HG03097 (cell line): Measurements from ENCODE around the gene NPTN.
A peak's percentile ranks its signal among the peaks of the same experiment; 100 is the strongest.
"Not testable (repeated sequence)": the region's sequence is repeated elsewhere in the genome, so short reads cannot be mapped to it uniquely, and the experiment has no call there.

ENCODE experiments used
- ATAC-seq: cut with Tn5 transposase; IDR thresholded peaks from one replicate; pipeline ENCODE4 v1.9.1; 2021; ENCODE audit not compliant: unreplicated experiment, low FRiP score

NPTN gene

DNA sequence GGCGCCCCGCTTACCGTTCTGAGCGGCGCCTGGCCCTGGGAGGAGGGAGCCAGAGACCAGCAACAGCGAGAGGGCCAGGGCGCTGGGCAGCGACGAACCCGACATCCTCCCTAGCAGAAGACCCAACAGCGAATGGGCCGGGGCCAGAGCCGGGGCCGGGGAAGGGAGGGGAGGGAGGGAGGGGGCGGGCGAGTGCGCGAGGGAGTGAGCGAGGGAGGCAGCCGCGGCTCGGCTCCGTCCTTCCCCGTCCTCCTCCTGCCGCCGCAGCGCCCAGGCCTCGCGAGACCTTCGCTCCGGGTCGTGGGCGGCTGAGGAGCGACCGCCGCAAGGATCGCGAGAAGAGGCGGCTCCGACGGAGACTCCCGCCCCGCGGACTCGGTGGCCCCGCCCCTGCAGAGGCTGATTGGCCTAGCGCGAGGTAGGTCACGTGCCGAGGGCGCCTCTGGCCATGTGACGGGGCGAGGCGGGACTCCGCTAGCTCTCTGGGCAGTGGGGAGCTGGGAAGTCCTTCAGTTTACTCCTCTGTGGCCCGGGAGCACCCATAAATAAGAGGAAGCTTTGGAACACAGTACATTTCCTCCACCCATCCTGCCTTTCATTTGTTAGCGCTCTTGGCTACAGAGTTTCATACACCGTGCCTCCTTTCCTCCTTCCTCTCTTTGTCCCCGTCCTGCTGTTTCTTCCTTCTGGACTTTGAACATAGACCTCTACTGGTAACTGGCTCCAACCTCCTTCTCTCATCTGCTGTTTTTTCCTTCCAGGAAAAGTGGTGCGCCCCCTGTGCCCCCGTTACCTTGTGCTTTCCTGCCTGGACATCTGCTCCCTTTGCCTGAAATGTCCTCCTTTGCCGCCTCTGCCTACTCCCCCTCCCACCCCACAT lies at the start of gene NPTN:
Gene NPTN (minus strand): TSS at position 279 of the 880 bp plus-strand sequence. CDS start 174 bp downstream, at position 105.
- ATAC-seq: peak; percentile 91

DNA sequence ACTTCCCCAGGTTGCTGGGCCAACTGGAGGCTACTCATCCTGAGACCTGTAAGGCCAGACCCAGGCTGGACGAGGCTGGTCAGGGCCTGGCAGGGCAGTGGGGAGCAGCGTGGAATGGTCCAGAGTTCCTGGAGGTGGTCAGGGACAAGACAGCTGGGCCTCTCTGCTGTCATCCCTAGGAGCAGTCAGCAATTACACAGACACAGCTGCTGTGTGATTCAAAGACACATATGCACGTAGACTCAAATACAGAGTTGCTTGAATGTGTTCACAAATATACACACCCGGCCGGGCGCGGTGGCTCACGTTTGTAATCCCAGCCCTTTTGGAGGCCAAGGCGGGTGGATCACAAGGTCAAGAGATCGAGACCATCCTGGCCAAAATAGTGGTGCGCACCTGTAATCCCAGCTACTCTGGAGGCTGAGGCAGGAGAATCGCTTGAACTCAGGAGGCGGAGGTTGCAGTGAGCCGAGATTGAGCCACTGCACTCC lies 49.5 kb upstream of the NPTN start:
- ATAC-seq: no peak

DNA sequence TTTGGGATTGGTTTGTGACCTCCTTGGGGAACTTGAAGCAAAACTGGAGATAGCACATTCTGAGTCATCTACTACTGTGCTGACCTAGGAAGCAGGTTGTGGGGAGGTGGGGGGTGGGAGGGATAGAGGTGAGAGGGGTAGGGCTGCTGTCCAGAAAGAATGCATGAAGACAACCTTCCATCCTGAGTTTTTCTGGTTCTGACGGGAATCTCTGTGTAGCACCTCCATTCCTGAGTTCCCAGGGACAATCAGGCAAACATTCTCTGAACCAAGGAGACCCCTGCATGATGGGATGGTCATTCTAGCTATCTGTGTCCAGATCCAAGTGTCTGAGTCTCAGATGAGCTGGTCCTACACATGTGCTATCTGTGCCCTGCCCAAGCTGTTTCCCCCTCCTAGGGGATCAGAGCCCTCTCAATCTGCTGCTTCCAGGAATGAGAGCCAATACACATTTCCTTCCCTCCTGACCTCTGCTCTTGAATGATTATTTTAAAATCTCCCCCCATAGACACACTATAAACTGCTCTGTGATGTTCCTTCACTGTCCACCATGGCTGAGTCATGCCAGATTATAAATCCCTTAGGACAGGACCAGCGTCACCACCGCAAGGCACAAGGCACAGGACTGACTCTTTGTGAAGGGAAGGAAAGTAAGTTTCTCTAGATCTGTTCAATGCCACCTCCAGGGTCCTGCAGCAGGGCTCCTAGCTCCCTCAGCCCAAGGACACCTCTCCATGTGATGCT lies 48.8 kb upstream of the NPTN start:
- ATAC-seq: no peak

DNA sequence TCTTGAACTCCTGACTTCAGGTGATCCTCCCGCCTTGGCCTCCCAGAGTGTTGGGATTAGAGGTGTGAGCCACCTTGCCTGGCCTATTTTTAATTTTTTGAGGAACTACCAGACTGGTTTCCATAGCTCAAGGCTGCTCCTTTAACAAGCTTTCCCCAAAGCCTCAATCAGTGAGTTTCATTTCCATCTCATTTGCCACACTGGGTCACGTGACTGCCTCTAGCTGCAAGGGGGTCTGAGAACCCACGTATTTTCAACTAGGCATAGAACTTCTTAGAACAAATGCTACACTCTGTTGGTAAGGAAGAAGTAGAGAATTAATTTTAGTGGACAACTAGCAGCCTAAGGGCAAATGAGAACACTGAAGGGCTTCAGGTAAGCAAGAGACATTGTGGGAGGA lies 47.9 kb upstream of the NPTN start:
- no peak for ATAC-seq

DNA sequence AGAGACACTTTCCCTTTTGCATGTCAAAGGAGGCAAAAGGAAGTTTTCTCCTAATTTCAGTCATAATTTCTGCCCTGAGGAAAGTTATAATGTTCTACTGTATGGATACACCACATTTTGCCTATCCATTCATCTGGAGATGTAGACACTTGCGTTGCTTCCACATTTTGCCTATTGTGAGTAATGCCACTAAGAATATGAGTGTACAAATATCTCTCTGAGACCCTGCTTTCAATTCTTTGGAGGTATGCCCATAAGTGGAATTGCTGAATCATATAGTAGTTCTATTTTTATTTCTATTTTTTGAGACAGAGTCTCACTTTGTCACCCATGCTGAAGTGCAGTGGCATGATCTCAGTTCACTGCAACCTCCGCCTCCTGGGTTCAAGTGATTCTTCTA lies 47.4 kb upstream of the NPTN start:
- ATAC-seq: no peak

DNA sequence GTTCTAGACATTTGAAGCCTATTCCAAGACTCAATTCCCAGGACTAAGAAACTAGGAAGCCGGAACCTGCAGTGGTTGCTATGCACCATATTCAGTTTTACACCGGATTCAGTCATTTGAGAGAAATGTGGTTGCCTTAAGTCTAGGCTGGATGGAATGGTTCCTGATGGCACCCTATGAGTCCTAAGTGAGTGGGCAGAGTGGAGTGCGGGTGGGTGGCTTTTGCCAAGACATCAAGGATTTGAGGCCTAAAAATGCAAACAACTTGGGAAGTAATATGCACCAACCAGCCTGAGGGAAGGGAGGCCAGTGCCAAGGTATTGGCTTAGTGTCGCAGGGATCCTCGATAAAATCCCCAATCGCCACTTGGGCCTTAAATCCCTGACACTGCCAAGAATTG lies 46.8 kb upstream of the NPTN start:
- no peak for ATAC-seq

DNA sequence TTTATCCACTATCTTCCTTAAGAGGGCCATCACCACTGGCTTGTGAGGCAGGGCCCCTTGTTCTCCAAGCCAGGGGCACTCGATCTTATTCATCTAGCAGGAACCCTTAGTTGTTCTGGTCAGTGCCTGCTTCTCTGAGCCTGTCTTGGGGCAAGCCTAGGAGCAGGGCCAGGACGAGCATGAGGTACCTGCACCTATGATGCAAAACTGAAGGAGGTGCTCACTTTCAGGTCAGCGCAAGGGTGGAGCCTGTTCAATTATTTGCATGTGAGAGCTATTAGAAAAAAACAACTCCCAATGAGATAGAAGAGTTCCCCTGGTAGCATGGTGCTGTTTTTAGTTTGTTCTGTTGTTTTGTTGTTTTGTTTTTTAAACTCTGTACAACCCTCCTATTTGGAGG lies 46.0 kb upstream of the NPTN start:
- no peak for ATAC-seq

DNA sequence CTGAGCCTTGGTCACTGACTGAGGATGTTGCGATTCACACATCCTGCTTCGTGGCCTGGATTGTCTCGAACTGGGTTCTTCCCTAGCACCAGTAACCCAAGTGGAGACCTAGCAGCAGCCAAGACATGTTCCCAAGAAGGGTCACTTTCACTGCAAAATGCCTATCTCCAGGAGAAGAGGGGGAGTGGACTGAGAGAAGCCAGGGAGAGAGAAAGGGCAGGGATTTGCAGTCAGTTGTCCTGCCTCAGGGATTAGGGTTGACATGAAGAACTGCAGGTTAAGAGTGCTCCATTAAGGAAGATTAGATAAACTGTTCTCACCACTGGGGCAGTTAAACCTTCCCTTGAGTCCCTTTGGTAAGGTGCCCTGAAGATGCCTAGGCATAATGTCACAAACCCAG lies 45.3 kb upstream of the NPTN start:
- no peak for ATAC-seq

DNA sequence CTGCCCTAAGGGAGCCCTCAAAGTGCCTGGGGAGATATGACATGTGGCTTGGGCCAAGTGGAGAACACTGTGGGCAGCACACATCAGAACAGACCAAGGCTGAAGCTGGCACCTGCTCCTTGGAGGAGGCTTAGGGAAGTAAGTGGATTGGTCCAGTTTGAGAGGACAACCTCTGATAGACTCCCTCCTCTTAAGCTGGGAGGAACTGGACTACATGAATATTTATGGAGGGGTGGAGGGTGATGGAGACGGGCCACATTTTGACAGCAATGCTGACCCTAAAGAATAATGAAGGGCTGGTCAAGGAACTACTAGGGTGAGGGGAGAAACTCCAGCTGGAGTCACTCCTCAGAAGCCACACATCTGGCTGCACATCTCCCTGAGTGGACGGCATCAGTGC lies 44.5 kb upstream of the NPTN start:
- ATAC-seq: no peak

DNA sequence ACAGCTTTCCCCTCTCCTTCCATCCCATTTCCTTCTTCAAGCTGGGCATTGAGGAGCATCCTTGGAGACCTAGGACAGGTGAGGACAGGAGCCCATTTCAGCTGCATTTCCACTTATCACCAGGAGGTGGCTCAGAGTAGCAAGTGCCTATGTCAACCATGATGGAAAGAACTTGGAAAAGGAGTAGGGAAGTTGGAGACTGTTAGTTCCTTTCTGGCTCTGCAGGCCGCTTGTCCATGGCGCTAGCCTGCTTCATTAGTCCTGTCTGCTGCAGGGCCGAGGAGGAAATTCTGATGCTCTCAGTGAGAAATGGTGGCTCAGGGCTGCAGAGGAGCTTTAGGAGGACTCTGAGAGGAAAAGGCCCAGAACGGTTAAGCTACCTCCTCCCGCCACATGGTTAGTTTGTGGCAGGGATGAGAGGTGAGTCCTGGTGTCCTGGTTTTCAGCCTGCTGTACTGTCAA lies 44.0 kb upstream of the NPTN start:
- ATAC-seq: no peak

DNA sequence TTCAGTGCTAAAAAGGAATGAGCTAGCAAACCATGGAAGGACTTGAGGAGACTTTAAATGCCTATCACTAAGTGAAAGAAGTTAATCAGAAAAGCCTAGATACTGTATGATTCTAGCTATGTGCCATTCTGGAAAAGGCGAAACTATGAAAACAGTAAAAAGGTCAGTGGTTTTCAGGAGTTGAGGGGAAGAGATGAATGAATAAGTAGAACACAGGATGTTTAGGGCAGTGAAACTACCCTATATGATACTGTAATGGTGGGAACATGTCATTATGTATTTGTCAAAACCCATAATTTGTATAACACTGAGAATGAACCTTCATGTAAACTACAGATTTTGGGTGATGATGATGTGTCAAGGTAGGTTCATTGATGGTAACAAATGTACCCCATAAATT lies 41.4 kb upstream of the NPTN start:
- ATAC-seq: no peak

DNA sequence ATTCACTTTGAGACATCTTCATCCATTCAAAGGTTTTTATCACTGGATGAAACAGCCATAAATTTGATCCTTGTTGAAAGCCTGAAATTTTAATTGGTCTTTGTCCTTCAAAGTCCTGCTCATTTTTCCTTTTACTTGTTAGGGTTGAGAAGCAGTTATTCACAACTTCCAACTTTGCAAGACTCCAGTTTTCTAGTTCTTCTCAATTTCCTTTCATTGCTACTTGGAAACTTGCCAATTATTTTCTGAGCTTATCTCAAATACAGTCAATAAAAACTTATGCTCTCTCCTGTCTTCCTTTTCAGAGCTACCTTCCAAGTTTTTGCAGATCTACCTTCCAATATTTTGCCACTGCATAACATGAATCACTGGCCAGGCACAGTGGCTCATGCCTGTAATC lies 27.3 kb upstream of the NPTN start:
- no peak for ATAC-seq

DNA sequence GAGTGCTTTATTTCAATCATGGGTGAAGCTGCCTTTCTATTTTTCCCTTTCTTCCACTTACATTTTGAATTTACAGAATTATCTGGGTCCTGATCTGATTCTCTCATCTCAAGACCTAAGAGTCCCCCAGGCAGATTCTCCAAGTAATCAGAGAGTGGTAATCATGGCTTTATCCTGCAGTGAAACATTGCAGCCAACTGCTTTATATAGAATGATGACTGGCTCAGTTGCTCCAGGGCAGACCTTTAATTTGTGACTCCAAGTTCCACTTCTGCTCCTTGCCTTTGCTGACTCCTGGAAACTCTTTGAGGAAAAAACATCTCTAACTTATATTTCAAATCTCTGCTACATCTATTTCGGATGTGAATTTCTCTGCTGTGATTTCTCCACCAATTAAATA lies 25.5 kb upstream of the NPTN start:
- no peak for ATAC-seq

DNA sequence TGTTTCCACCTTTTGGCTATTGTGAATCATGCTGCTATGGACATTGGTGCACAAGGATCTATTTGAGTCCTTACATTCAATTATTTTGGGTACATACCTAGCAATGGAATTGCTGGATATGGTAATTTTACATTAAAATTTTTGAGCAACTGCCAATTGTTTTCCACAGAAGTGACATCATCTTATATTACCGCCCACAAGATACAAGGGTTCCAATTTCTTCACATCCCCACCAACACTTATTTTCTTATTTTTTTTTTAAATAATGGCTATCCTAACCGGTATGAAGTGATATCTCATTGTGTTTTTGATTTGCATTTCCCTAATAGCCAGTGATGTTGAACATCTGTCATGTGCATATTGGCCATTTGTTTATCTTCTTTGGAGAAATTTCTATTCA lies 22.5 kb upstream of the NPTN start:
- no peak for ATAC-seq

DNA sequence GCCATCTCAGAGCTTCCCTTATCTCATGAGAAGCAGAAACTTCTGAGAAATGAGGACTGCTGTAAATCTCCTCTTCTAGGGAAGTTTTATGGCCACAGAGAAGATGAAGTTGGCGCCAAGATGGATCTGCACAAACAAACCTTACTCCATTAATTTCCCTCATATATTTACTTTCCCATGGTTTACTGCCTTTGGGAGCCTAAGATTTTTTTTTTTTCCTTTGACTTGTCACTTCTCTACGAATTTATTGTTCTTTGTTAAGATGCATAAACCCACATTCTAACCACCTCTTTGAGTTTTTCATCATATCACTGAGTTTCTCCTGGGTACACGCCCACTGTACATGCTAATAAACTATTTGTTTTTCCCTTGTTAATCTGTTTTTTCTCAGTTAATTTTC lies 21.5 kb upstream of the NPTN start:
- ATAC-seq: no peak

DNA sequence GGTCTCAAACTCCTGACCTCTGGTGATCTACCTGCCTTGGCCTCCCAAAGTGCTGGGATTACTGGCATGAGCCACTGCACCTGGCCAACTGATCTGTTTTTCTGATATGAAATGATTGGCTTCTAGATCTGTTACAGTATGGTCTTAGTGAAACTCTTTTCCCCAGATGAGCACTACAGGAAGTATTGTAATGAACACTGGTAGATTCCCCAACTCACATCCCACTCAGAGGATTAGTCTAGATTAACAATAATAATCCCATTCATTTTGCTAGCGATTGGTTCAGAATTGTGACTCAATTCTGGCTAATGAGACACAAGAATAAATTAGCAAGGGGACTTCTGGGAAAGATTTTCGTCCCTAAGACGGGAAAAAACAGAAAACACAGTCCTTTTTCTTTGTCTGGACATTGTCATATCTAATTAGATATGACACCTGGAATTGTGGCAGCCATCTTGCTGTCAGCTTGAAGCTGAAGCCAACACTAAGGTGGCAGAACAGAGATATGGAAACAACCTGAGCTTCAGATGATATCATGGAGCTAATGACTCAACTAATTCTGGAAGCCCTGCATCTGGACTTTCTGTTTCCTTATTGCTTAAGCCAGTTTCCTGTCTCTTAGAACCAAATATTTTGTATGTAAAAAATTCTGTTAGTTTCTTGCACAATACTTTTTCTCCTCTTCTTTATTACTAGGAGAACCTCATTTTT lies 17.4 kb upstream of the NPTN start:
- no peak for ATAC-seq

DNA sequence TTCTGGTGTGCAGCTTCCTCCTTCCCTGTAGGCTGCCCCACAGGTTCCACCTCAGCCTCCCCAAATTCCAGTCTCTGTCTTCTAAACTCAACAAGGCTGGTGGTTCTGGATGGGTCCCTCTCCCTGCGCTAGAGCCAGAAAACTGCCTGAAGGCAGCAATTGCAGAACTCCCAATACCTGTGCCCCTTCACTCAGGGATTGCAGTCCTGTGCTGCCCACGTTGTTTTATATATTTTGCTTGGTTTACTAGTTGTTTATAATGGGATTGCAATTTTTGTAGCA lies 14.8 kb upstream of the NPTN start:
- ATAC-seq: no peak

DNA sequence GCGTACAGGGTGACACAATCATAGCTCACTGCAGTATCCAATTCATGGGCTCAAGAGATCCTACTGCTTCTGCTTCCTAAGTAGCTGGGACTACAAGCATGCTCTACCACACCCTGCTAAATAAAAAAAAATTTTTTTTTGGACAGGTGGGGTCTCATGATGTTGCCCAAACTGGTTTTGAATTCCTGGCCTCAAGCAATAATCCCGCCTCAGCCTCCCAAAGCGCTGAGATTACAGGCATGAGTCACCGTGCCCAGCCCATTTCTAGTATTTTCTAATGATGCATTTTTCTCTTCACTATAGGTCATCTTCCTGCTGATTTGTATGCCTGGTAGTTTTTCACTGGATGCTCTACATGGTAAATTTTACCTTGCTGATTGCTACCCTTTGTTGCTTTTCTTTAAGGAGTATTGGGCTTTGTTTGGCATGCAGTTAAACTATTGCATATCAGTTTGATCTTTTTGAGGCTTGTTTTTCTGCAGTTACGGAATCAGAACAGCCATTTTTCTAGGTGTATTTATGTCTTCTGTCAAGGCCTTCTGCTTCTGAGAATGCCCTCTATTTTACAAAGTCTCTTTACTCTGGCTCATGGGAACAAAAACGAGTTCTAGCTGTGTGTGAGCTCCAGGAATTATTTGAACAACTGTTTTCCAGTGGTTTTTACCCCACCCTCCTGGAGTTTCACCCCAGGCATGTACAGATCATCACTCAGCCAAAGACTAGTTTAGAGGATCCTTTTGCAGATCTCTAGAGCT lies 14.2 kb upstream of the NPTN start:
- no peak for ATAC-seq

DNA sequence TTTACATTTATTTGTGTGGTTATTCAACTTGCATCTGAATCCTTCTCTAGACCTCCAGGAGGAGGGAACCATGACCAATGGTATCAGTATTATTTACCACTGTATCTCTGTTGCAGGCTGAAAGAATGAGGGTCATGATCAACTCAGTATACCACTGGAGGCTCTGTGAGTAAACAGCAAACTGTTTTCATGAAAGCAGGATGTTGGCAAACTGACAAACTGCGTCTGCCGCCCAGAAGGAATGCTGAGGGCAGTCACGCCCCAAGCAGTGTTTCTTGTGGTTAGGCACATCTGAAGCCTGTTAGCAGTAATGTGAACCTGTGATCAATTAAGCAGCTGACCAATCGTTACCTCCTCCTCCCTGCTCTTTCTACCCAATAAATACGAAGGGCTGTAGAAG lies 6.3 kb upstream of the NPTN start:
- not testable (repeated sequence) for ATAC-seq

DNA sequence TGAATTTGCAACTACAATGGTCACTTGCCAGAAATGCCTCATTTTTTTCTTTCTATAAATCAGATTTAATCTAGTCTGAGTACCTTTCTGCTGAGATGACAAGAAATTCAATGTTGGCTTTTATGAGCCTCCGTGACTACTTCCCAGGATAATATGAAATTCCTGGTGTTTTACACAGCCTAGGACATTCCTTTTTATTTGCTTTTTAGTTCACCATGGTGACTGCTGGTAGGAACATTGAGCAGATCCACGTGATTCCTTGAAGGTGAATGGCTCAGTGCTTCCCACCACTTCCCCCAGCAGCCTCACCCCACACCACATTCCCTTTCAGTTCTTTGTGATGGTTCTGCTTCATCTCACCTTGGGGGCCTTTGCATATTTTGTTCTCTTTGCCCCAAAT lies 4.3 kb upstream of the NPTN start:
- no peak for ATAC-seq
